H1 (cell line): ENCODE data around the gene S1PR2. TPM values are rescaled to one million over a fixed set of nuclear protein-coding genes. Genes with fewer than 3 reads are reported as not detected.
A peak's percentile ranks its signal among the peaks of the same experiment; 100 is the strongest.

Experiments
- CTCF ChIA-PET: fragments of 300-600 bp; sonication (Branson Sonifier 250); formaldehyde crosslinking; loops from one replicate; lab custom pipeline; 2021; ENCODE audit not compliant: partially characterized antibody; lab: Charles Lee
- POLR2A ChIA-PET: fragments of 300-600 bp; sonication (Branson Sonifier 250); formaldehyde crosslinking; loops from one replicate; lab custom pipeline; 2021; ENCODE audit warnings: inconsistent platforms; ENCODE audit not compliant: partially characterized antibody; lab: Charles Lee
- DNase-seq, 2 experiments: peaks; one replicate each; pipeline versions ENCODE4 v3.0.0 to v3.0.0-alpha.2; 2010 to 2022; ENCODE audit warnings: low spot score in 2 of 2, low read depth in 1 of 2, mixed read lengths in 1 of 2
- FAIRE-seq: peaks from 2 replicates; lab custom pipeline; 2011; peaks lifted over from hg19 to GRCh38; lab: Jason Lieb, UNC
- H2AFZ ChIP-seq: 2 replicates; pipeline ENCODE4 v1.8.1; 2012; ENCODE audit warnings: low read length, inconsistent platforms
- H2AK5ac ChIP-seq: 2 replicates; pipeline ENCODE4 v1.6.1; 2013; ENCODE audit warnings: low read depth, low read length
- H2BK120ac ChIP-seq: replicated peaks from 2 replicates; pipeline ENCODE3; 2013; ENCODE audit warnings: low read depth, low read length, inconsistent platforms
- H2BK12ac ChIP-seq: 2 replicates; pipeline ENCODE4 v1.6.1; 2013; ENCODE audit warnings: low read depth, low read length
- H2BK15ac ChIP-seq: 2 replicates; pipeline ENCODE4 v1.6.1; 2013; ENCODE audit warnings: low read length
- H2BK20ac ChIP-seq: 2 replicates; pipeline ENCODE4 v1.6.1; 2013; ENCODE audit warnings: low read length
- H2BK5ac ChIP-seq: 2 replicates; pipeline ENCODE4 v1.6.1; 2013; ENCODE audit warnings: low read depth, low read length
- H3K14ac ChIP-seq: 2 replicates; pipeline ENCODE4 v1.6.1; 2013; ENCODE audit warnings: inconsistent platforms; ENCODE audit not compliant: insufficient read length
- H3K18ac ChIP-seq: 2 replicates; pipeline ENCODE4 v1.6.1; 2013; ENCODE audit warnings: low read length; ENCODE audit errors: extremely low read depth
- H3K23ac ChIP-seq: 2 replicates; pipeline ENCODE4 v1.6.1; 2013; ENCODE audit warnings: inconsistent platforms; ENCODE audit not compliant: insufficient read length
- H3K23me2 ChIP-seq: 2 replicates; pipeline ENCODE4 v1.6.1; 2013; ENCODE audit warnings: low read depth, low read length
- H3K27ac ChIP-seq: 2 replicates; pipeline ENCODE4 v1.6.1; 2011; ENCODE audit warnings: low read depth, low read length, inconsistent platforms
- H3K27me3 ChIP-seq, 4 experiments: replicated peaks in 1 of 4; 1 replicate in 1 of 4; 2 replicates in 3 of 4; pipeline versions ENCODE4 v1.6.1 to v1.8.1; 2011 to 2013; ENCODE audit warnings: low read length in 3 of 4, mild to moderate bottlenecking in 3 of 4, inconsistent platforms in 2 of 4, mixed read lengths in 2 of 4, moderate library complexity in 1 of 4; ENCODE audit not compliant: control insufficient read depth in 3 of 4, insufficient read depth in 3 of 4; ENCODE audit errors: extremely low read depth in 1 of 4
- H3K36me3 ChIP-seq, 4 experiments: 2 replicates each; pipeline versions ENCODE4 v1.6.1 to v1.8.1; 2011 to 2013; ENCODE audit warnings: mild to moderate bottlenecking in 4 of 4, low read length in 3 of 4, moderate library complexity in 2 of 4, control low read depth in 1 of 4, inconsistent platforms in 1 of 4; ENCODE audit not compliant: insufficient read depth in 4 of 4, control insufficient read depth in 2 of 4
- H3K4ac ChIP-seq: replicated peaks from 2 replicates; pipeline ENCODE3; 2013; ENCODE audit warnings: low read length, low read depth, mixed read lengths, inconsistent platforms; ENCODE audit not compliant: insufficient read length
- H3K4me1 ChIP-seq, 4 experiments: replicated peaks in 1 of 4; 1 replicate in 1 of 4; 2 replicates in 3 of 4; pipeline versions ENCODE4 v1.6.1 to v1.8.1; 2011 to 2013; ENCODE audit warnings: low read length in 3 of 4, inconsistent platforms in 2 of 4, mixed read lengths in 1 of 4; ENCODE audit not compliant: insufficient read depth in 4 of 4, control insufficient read depth in 3 of 4
- H3K4me2 ChIP-seq, 2 experiments: 2 replicates each; pipeline versions ENCODE4 v1.6.1 to v1.8.1; 2011 to 2013; ENCODE audit warnings: low read depth in 2 of 2, low read length in 2 of 2, control low read depth in 1 of 2, inconsistent platforms in 1 of 2, mild to moderate bottlenecking in 1 of 2; ENCODE audit not compliant: insufficient read depth in 1 of 2
- H3K4me3 ChIP-seq, 4 experiments: fragments of 200-600, 300-600 bp in 1 of 4; sonication (generic), shearing (Covaris generic), sonication (Bioruptor Twin) in 1 of 4; 2 replicates each; pipeline versions ENCODE4 v1.5.1 to v1.8.1; 2011 to 2016; ENCODE audit warnings: low read length in 4 of 4, low read depth in 3 of 4, control low read depth in 2 of 4, inconsistent platforms in 2 of 4, mild to moderate bottlenecking in 2 of 4, mixed read lengths in 1 of 4, moderate library complexity in 1 of 4; ENCODE audit not compliant: insufficient read depth in 2 of 4; ENCODE audit errors: extremely low read depth in 1 of 4
- H3K56ac ChIP-seq: replicated peaks from 2 replicates; pipeline ENCODE3; 2013; ENCODE audit warnings: low read depth, mild to moderate bottlenecking, mixed read lengths, low read length, inconsistent platforms; ENCODE audit not compliant: insufficient read length
- H3K79me1 ChIP-seq: 2 replicates; pipeline ENCODE4 v1.6.1; 2013; ENCODE audit warnings: low read depth, low read length, control low read depth
- H3K79me2 ChIP-seq, 2 experiments: 2 replicates each; pipeline versions ENCODE4 v1.6.1 to v1.8.1; 2012 to 2013; ENCODE audit warnings: low read length in 2 of 2, mild to moderate bottlenecking in 2 of 2, inconsistent platforms in 1 of 2; ENCODE audit not compliant: insufficient read depth in 2 of 2, control insufficient read depth in 1 of 2
- H3K9ac ChIP-seq, 4 experiments: replicated peaks in 1 of 4; 1 replicate in 1 of 4; 2 replicates in 3 of 4; pipeline versions ENCODE4 v1.6.1 to v1.8.1; 2011 to 2013; ENCODE audit warnings: low read depth in 3 of 4, low read length in 3 of 4, control low read depth in 2 of 4, mild to moderate bottlenecking in 2 of 4, moderate library complexity in 2 of 4, inconsistent platforms in 1 of 4; ENCODE audit errors: extremely low read depth in 1 of 4
- H3K9me3 ChIP-seq, 2 experiments: 2 replicates each; pipeline versions ENCODE4 v1.6.1 to v1.8.1; 2012 to 2013; ENCODE audit warnings: mild to moderate bottlenecking in 2 of 2, moderate library complexity in 2 of 2, control low read depth in 1 of 2, inconsistent platforms in 1 of 2, low read depth in 1 of 2, low read length in 1 of 2, mixed read lengths in 1 of 2; ENCODE audit not compliant: insufficient read depth in 2 of 2
- H4K20me1 ChIP-seq, 2 experiments: replicated peaks in 1 of 2; 2 replicates each; pipeline versions ENCODE3 to v1.8.1; 2011 to 2013; ENCODE audit warnings: inconsistent platforms in 2 of 2, low read length in 2 of 2, mild to moderate bottlenecking in 1 of 2; ENCODE audit not compliant: insufficient read depth in 2 of 2, control insufficient read depth in 1 of 2
- H4K5ac ChIP-seq: 2 replicates; pipeline ENCODE4 v1.6.1; 2013; ENCODE audit warnings: low read length, low read depth, mixed read lengths, inconsistent platforms; ENCODE audit not compliant: insufficient read length
- H4K8ac ChIP-seq: 2 replicates; pipeline ENCODE4 v1.8.0; 2013; ENCODE audit warnings: mild to moderate bottlenecking, moderate library complexity, low read length, inconsistent platforms; ENCODE audit not compliant: insufficient read depth; ENCODE audit errors: extremely low read depth
- H4K91ac ChIP-seq: replicated peaks from 2 replicates; pipeline ENCODE3; 2013; ENCODE audit warnings: low read length, mixed read lengths, inconsistent platforms; ENCODE audit not compliant: insufficient read length
- CHD2 ChIP-seq: IDR thresholded peaks from 2 replicates; pipeline ENCODE4 v1.6.1; 2012; ENCODE audit warnings: low read length, improper control_type of control experiment
- TEAD4 ChIP-seq: IDR thresholded peaks from 2 replicates; pipeline ENCODE4 v1.6.1; 2012; ENCODE audit warnings: low read depth, low read length, inconsistent platforms, mixed read lengths
- whole genome bisulfite sequencing, 2 experiments: shearing (Covaris generic) in 1 of 2; methylation state at CpG; one replicate each; pipeline versions ENCODE4 v1.1.6 to v1.1.7; 2013 to 2015; ENCODE audit warnings: low lambda C conversion rate in 2 of 2, mixed read lengths in 2 of 2, inconsistent platforms in 1 of 2, low coverage in 1 of 2, missing lambda C conversion rate in 1 of 2; ENCODE audit not compliant: insufficient replicate concordance in 2 of 2, insufficient coverage in 1 of 2, insufficient read length in 1 of 2; ENCODE audit errors: extremely low coverage in 1 of 2, missing lambda C conversion rate in 1 of 2; 5-methylcytosine and 5-hydroxymethylcytosine counted together
- polyA plus RNA-seq, 7 experiments: library from polyadenylated mRNA; depleted of rRNA in 3 of 7; stranded (reverse) in 5 of 7; unstranded in 2 of 7; fragments of >200 nt in 5 of 7; fragments of 200-250 nt in 2 of 7; gene quantifications; 1 replicate in 5 of 7; 2 replicates in 1 of 7; 4 replicates in 1 of 7; pipeline versions ENCODE4 v1.2.1 to v1.2.3, GENCODE V29; 2011 to 2013; ENCODE audit warnings: missing spikeins in 2 of 7, mixed read lengths in 2 of 7
- total RNA-seq: library from RNA; stranded (reverse); fragmentation: NEBNext Ultra II Directional; extraction: Animal tissue kit (Norgen Biotek cat#: 25700); gene quantifications from 2 replicates; pipeline ENCODE4 v1.2.1, GENCODE V29; 2021

S1PR2 gene
- total and polyA plus RNA-seq, 2 of the 8 experiments (the other 6 are each of a cell fraction or from before 2014, with no cell fraction given): 17.5 to 19.4 TPM

- Histone ChIP-seq H4K20me1 (no peaks in the 10 kb centered on the region), H3K23ac (no peak overlapping the region), H3K4me3 (no peak overlapping the region), H3K9ac (no peak overlapping the region), H3K4me1 (peaks cover 0 to 3% (median 0%) of the 10 kb centered on the region in 4 experiments; a peak in 1 of 7 replicates), H3K9me3 (peaks cover 0 to 5% of the 10 kb centered on the region in 2 experiments; a peak in 1 of 4 replicates), H3K79me2 (no peaks in the 10 kb centered on the region), H3K23me2 (no peaks in the 10 kb centered on the region), H2BK15ac (no peak overlapping the region), H2BK20ac (no peak overlapping the region), H3K14ac (no peak overlapping the region), H2BK12ac (peak overlapping the region; percentile 60; the same call in 1 of the 2 replicates), H2AK5ac (peak overlapping the region; percentile 88; the same call in 1 of the 2 replicates), H2BK5ac (peak overlapping the region; percentile 75), H2AFZ (no peak overlapping the region), H4K8ac (peak overlapping the region; percentile 68), H3K18ac (no peak overlapping the region), H3K27ac (no peak overlapping the region), H3K4ac (peak overlapping the region; percentile 67), H3K27me3 (no peaks in the 10 kb centered on the region), H4K91ac (no peak overlapping the region), H3K36me3 (no peaks in the 10 kb centered on the region), H2BK120ac (peak overlapping the region; percentile 71), H4K5ac (no peak overlapping the region), H3K79me1 (no peaks in the 10 kb centered on the region), H3K56ac (no peak overlapping the region), H3K4me2 (no peak overlapping the region)
- ChIA-PET POLR2A (interaction anchor here (0.7 to 2.1 kb wide), 6 partner anchors 11 to 44 kb away, joined by 3 to 10 read pairs (median 4); partner anchors contain the start of genes DNMT1 and S1PR2), CTCF (interaction anchor here (0.6 to 7.9 kb wide), 7 partner anchors 14 to 133 kb away, joined by 3 to 59 read pairs (median 3); no protein-coding TSS in a partner anchor)
- FAIRE-seq (no peak), DNase-seq (no peak)
- 91% methylated on average over 10 of the region's 10 CpGs; no CpG with 5 or more reads in 1 of the 2 experiments for WGBS, 2 experiments
- 0 out of 2 replicates have a peak, but pooled peaks have one; percentile 9 for TF ChIP-seq TEAD4
- no peak for TF ChIP-seq CHD2
These were observed 24.8 kb downstream of the S1PR2 start for GRCh38 chr19:10206226-10206885.
